K562 (cell line): Measurements from ENCODE around the gene ARHGEF16. TPM values are rescaled to one million over a fixed set of nuclear protein-coding genes. Genes with fewer than 3 reads are reported as not detected.

ENCODE experiments used
- ATAC-seq: fragments of 200-7000 bp; cut with Tn5 transposase; 3 replicates; pipeline ENCODE4 v1.9.1; 2020; ENCODE audit warnings: moderate library complexity
- BruUV-seq: library from RNA; stranded (reverse); fragments of 400-500 nt; replicated peaks from 2 replicates; lab custom pipeline; 2021; lab: Mats Ljungman, UMichigan
- CTCF ChIA-PET: fragments of 300-600 bp; formaldehyde crosslinking; extraction: SDS; loops from one replicate; lab custom pipeline; 2021; ENCODE audit warnings: low intra/inter-chr PET ratio; lab: Yijun Ruan, JAX
- POLR2A ChIA-PET: fragments of 300-600, 350-650 bp; sonication (Branson Sonifier 250); formaldehyde crosslinking; extraction: SDS; loops from one replicate; lab custom pipeline; 2021; ENCODE audit warnings: antibody characterized with exemption, inconsistent platforms; lab: Yijun Ruan, JAX
- DNase-seq, 4 experiments: peaks; one replicate each; pipeline versions ENCODE4 v3.0.0 to v3.0.0-alpha.2; 2011 to 2018; ENCODE audit warnings: low spot score in 3 of 4, mixed read lengths in 3 of 4; ENCODE audit errors: extremely low read depth in 1 of 4
- FAIRE-seq: peaks from 2 replicates; lab custom pipeline; 2011; peaks lifted over from hg19 to GRCh38; lab: Jason Lieb, UNC
- H2AFZ ChIP-seq: 2 replicates; pipeline ENCODE4 v1.6.0; 2011; ENCODE audit warnings: low read depth, low read length, control low read depth, inconsistent platforms
- H3K27ac ChIP-seq: fragments of 200-600 bp; 3 replicates; pipeline ENCODE4 v1.8.0; 2011; ENCODE audit warnings: low read depth, mild to moderate bottlenecking, control low read depth, inconsistent platforms, low read length, moderate library complexity, mixed read lengths; ENCODE audit errors: extremely low read depth
- H3K27me3 ChIP-seq, 2 experiments: fragments of 300-600 bp in 1 of 2; 2 replicates in 1 of 2; 3 replicates in 1 of 2; pipeline versions ENCODE4 v1.6.0 to v1.8.0; 2011; ENCODE audit warnings: inconsistent platforms in 2 of 2, low read length in 2 of 2, mild to moderate bottlenecking in 1 of 2, mixed read lengths in 1 of 2, moderate library complexity in 1 of 2; ENCODE audit not compliant: control insufficient read depth in 2 of 2, insufficient read depth in 2 of 2
- H3K36me3 ChIP-seq: fragments of 300-600 bp; 3 replicates; pipeline ENCODE4 v1.8.0; 2011; ENCODE audit warnings: mild to moderate bottlenecking, low read length, inconsistent platforms; ENCODE audit not compliant: control insufficient read depth, insufficient read depth
- H3K4me1 ChIP-seq, 2 experiments: fragments of 200-600 bp in 1 of 2; replicated peaks in 1 of 2; 2 replicates in 1 of 2; 3 replicates in 1 of 2; pipeline versions ENCODE4 v1.5.1 to v1.8.0; 2011; ENCODE audit warnings: inconsistent platforms in 2 of 2, low read length in 2 of 2, mild to moderate bottlenecking in 1 of 2, mixed read lengths in 1 of 2, moderate library complexity in 1 of 2; ENCODE audit not compliant: control insufficient read depth in 2 of 2, insufficient read depth in 2 of 2
- H3K4me2 ChIP-seq: 2 replicates; pipeline ENCODE4 v1.6.1; 2011; ENCODE audit warnings: low read length, control low read depth, inconsistent platforms, mixed read lengths; ENCODE audit not compliant: insufficient read depth
- H3K4me3 ChIP-seq: fragments of 200-600 bp; sonication (generic), shearing (Covaris generic); 2 replicates; pipeline ENCODE4 v1.5.1; 2016; ENCODE audit warnings: control low read depth, inconsistent platforms
- H3K79me2 ChIP-seq: fragments of 200-600 bp; 3 replicates; pipeline ENCODE4 v1.8.0; 2011; ENCODE audit warnings: low read length, inconsistent platforms; ENCODE audit not compliant: control insufficient read depth, insufficient read depth
- H3K9ac ChIP-seq, 2 experiments: 2 replicates each; pipeline versions ENCODE4 v1.6.0 to v1.6.1; 2011; ENCODE audit warnings: low read depth in 2 of 2, low read length in 2 of 2, control low read depth in 1 of 2, inconsistent platforms in 1 of 2, mild to moderate bottlenecking in 1 of 2, mixed read lengths in 1 of 2; ENCODE audit not compliant: insufficient read depth in 1 of 2
- H3K9me1 ChIP-seq: one replicate; pipeline ENCODE4 v1.6.0; 2011; ENCODE audit warnings: inconsistent platforms, mild to moderate bottlenecking, low read length, moderate library complexity; ENCODE audit not compliant: control insufficient read depth, insufficient read depth
- H3K9me3 ChIP-seq: replicated peaks from 2 replicates; pipeline ENCODE4 v1.5.1; 2011; ENCODE audit warnings: low read depth, low read length, inconsistent platforms; ENCODE audit not compliant: control insufficient read depth, insufficient read depth
- H4K20me1 ChIP-seq: replicated peaks from 2 replicates; pipeline ENCODE4 v1.6.1; 2011; ENCODE audit warnings: low read length, inconsistent platforms, mixed read lengths; ENCODE audit not compliant: control insufficient read depth, insufficient read depth
- CXXC5 ChIP-seq: fragments of 250-450 bp; sonication (Bioruptor Pico); IDR thresholded peaks from 2 replicates; pipeline ENCODE4 v1.8.0; 2022; ENCODE audit warnings: inconsistent platforms, mild to moderate bottlenecking, moderate library complexity
- FOS ChIP-seq: IDR thresholded peaks from 3 replicates; pipeline ENCODE4 v1.6.1; 2011; ENCODE audit not compliant: insufficient read length; ENCODE audit errors: extremely low read depth
- FOXK1 ChIP-seq: sonication (generic); formaldehyde crosslinking; IDR thresholded peaks from 2 replicates; pipeline ENCODE4 v1.8.0; 2022; ENCODE audit warnings: missing genetic modification reagents, mild to moderate bottlenecking, borderline replicate concordance
- GATAD2A ChIP-seq: fragments of 450-650 bp; IDR thresholded peaks from 2 replicates; pipeline ENCODE4 v1.6.1; 2017
- HDAC2 ChIP-seq: fragments of 450-650 bp; IDR thresholded peaks from 2 replicates; pipeline ENCODE4 v1.6.1; 2016; ENCODE audit warnings: mild to moderate bottlenecking
- MAZ ChIP-seq, 2 experiments: fragments of 450-650 bp in 1 of 2; sonication (generic) in 1 of 2; formaldehyde crosslinking; IDR thresholded peaks in 1 of 2; conservative IDR thresholded peaks in 1 of 2; 2 replicates each; pipeline versions ENCODE4 v1.4.0 to v1.5.0; 2020; ENCODE audit warnings: mild to moderate bottlenecking in 1 of 2, missing genetic modification reagents in 1 of 2
- RAD21 ChIP-seq, 2 experiments: fragments of 250-450 bp in 1 of 2; fragments of 450-650 bp in 1 of 2; sonication (Bioruptor Pico) in 1 of 2; formaldehyde crosslinking in 1 of 2; IDR thresholded peaks in 1 of 2; conservative IDR thresholded peaks in 1 of 2; 2 replicates each; pipeline versions ENCODE4 v1.4.0 to v1.8.0; 2020 to 2022; ENCODE audit warnings: mild to moderate bottlenecking in 2 of 2, moderate library complexity in 1 of 2
- SMC3 ChIP-seq: conservative IDR thresholded peaks from 2 replicates; pipeline ENCODE4 v1.6.1; 2011; ENCODE audit warnings: low read depth, low read length, improper control_type of control experiment; ENCODE audit not compliant: insufficient read depth
- WGBS: fragments of 100-300 bp; shearing (Covaris generic); methylation state at CpG from one replicate; pipeline ENCODE4 v1.1.6; 2016; ENCODE audit warnings: low coverage, mixed read lengths; ENCODE audit not compliant: insufficient coverage; ENCODE audit errors: missing lambda C conversion rate; 5-methylcytosine and 5-hydroxymethylcytosine counted together
- in situ Hi-C: fragments of 300-500 bp; cut with MboI; formaldehyde crosslinking; loops from 4 replicates; pipeline ENCODE4 v1.15.0; 2018; ENCODE audit warnings: inconsistent platforms, mixed read lengths
- intact Hi-C: fragments of 100-400 bp; cut with micrococcal nuclease; formaldehyde crosslinking; loops from 2 replicates; pipeline ENCODE4 v1.14.2; 2022
- polyA plus RNA-seq, 8 experiments: library from polyadenylated mRNA; depleted of rRNA in 4 of 8; stranded (reverse) in 5 of 8; unstranded in 3 of 8; fragments of >200 nt; fragmentation: Nextera tagmentation in 2 of 8; fragmentation: Illumina TruSeq in 1 of 8; extraction: Ambion mirVana in 2 of 8; extraction: Trizol in 1 of 8; gene quantifications; 2 replicates each; pipeline versions ENCODE4 v1.2.1 to v1.2.3, GENCODE V29; 2011 to 2014; ENCODE audit warnings: inconsistent platforms in 1 of 8, missing spikeins in 1 of 8
- total RNA-seq, 7 experiments: library from RNA; depleted of rRNA in 6 of 7; stranded (reverse); fragments of >200 nt in 6 of 7; fragmentation: Illumina TruSeq in 2 of 7; extraction: Trizol in 2 of 7; gene quantifications; 2 replicates each; pipeline versions ENCODE4 v1.2.1 to v1.2.3, GENCODE V29; 2011 to 2021; ENCODE audit warnings: low replicate concordance in 1 of 7
- TF ChIP-seq, protein P1 (sequence below): fragments of 450-650 bp; formaldehyde crosslinking; IDR thresholded peaks from 2 replicates; pipeline ENCODE4 v1.4.0; 2022; ENCODE audit warnings: missing genetic modification characterization
- TF ChIP-seq, protein P2 (sequence below): fragments of 450-650 bp; IDR thresholded peaks from 2 replicates; pipeline ENCODE4 v1.6.1; 2016; ENCODE audit warnings: missing biosample characterization, missing genetic modification characterization
- TF ChIP-seq, protein P3 (sequence below): fragments of 250-450 bp; sonication (Bioruptor Pico); IDR thresholded peaks from 2 replicates; pipeline ENCODE4 v1.4.0; 2020; ENCODE audit warnings: borderline replicate concordance
- TF ChIP-seq, protein P4 (sequence below), 3 experiments: fragments of 200-800 bp in 1 of 3; sonication (Bioruptor generic) in 1 of 3; sonication (generic) in 1 of 3; formaldehyde crosslinking in 1 of 3; IDR thresholded peaks; 2 replicates each; pipeline versions ENCODE4 v1.6.1 to v1.8.0; 2016 to 2022; ENCODE audit warnings: mild to moderate bottlenecking in 2 of 3, missing compliant biosample characterization in 2 of 3, missing genetic modification characterization in 2 of 3, missing genetic modification reagents in 1 of 3

The ARHGEF16 gene
- total and polyA plus RNA-seq, 9 of the 15 experiments (the other 6 are each of a cell fraction or from before 2014, with no cell fraction given), result 0.15 to 1.2 (median 0.49) TPM; not detected in 2

DNA sequence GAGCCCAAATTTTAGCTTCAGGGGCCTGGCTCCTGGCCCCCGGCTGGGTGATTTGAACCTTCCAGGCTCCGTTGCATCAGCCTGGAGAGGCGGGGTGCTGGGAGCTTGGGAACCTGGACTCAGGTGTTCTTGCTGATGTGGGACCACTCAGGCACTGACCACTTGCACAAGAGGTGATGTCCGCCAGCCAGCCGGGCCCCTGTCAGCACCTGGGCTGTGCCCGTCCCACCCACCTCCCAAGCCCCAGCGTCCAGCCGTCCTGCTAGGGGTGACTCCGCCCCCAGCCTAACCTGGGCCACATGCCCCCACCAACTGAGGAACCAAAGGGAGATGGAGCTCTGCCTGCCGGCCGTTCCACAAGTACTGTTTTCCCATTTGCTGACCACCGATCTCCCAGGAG lies 47.4 kb upstream of the ARHGEF16 start:
- H3K4me2 ChIP-seq, result no peak overlapping the region
- 1% methylated on average over 12 of the region's 12 CpGs for WGBS
- POLR2A ChIA-PET, result no interaction called here
- no peaks in the 10 kb centered on the region for H3K9me3 ChIP-seq
- FAIRE-seq, result no peak
- H3K36me3 ChIP-seq, result no peaks in the 10 kb centered on the region
- H3K4me1 ChIP-seq, result peaks cover 0 to 24% of the 10 kb centered on the region in 2 experiments; a peak in 2 of 5 replicates
- no peak overlapping the region for H3K4me3 ChIP-seq
- CTCF ChIA-PET, result no interaction called here
- H3K9ac ChIP-seq, result no peak overlapping the region
- no peak overlapping the region for H3K27ac ChIP-seq
- H4K20me1 ChIP-seq, result peaks cover 8% of the 10 kb centered on the region; the same call in 1 of the 2 replicates
- ATAC-seq, result no peak
- H3K79me2 ChIP-seq, result no peaks in the 10 kb centered on the region
- intact Hi-C loops, result no loop called here
- H3K27me3 ChIP-seq, result peaks cover 24 to 66% of the 10 kb centered on the region in 2 experiments; a peak in 4 of 5 replicates
- BruUV-seq, result no TSS peak
- in situ Hi-C loops, result no loop called here
- H2AFZ ChIP-seq, result no peak overlapping the region
- no peaks in the 10 kb centered on the region for H3K9me1 ChIP-seq
- no peak for DNase-seq
- TF ChIP-seq, protein P1, sequence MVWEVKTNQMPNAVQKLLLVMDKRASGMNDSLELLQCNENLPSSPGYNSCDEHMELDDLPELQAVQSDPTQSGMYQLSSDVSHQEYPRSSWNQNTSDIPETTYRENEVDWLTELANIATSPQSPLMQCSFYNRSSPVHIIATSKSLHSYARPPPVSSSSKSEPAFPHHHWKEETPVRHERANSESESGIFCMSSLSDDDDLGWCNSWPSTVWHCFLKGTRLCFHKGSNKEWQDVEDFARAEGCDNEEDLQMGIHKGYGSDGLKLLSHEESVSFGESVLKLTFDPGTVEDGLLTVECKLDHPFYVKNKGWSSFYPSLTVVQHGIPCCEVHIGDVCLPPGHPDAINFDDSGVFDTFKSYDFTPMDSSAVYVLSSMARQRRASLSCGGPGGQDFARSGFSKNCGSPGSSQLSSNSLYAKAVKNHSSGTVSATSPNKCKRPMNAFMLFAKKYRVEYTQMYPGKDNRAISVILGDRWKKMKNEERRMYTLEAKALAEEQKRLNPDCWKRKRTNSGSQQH, result no peak
- TF ChIP-seq HDAC2 (no peak), GATAD2A (no peak), CXXC5 (CRISPR knock-in tag) (no peak), FOXK1 (CRISPR knock-in tag) (no peak), MAZ (CRISPR knock-in tag; conservative IDR thresholded peaks at IDR 0.05 in 1 of 2, IDR thresholded peaks at IDR 0.05 in 1 of 2) (no peak), RAD21 (CRISPR knock-in tag; conservative IDR thresholded peaks at IDR 0.05 in 1 of 2, IDR thresholded peaks at IDR 0.05 in 1 of 2) (no peak), SMC3 (no peak), FOS (no peak)
- TF ChIP-seq, protein P2, sequence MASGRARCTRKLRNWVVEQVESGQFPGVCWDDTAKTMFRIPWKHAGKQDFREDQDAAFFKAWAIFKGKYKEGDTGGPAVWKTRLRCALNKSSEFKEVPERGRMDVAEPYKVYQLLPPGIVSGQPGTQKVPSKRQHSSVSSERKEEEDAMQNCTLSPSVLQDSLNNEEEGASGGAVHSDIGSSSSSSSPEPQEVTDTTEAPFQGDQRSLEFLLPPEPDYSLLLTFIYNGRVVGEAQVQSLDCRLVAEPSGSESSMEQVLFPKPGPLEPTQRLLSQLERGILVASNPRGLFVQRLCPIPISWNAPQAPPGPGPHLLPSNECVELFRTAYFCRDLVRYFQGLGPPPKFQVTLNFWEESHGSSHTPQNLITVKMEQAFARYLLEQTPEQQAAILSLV (tag), result no peak
- TF ChIP-seq, protein P3, sequence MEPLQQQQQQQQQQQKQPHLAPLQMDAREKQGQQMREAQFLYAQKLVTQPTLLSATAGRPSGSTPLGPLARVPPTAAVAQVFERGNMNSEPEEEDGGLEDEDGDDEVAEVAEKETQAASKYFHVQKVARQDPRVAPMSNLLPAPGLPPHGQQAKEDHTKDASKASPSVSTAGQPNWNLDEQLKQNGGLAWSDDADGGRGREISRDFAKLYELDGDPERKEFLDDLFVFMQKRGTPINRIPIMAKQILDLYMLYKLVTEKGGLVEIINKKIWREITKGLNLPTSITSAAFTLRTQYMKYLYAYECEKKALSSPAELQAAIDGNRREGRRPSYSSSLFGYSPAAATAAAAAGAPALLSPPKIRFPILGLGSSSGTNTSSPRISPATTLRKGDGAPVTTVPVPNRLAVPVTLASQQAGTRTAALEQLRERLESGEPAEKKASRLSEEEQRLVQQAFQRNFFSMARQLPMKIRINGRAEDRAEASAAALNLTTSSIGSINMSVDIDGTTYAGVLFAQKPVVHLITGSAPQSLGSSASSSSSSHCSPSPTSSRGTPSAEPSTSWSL (CRISPR knock-in tag), result no peak
- TF ChIP-seq, protein P4, sequence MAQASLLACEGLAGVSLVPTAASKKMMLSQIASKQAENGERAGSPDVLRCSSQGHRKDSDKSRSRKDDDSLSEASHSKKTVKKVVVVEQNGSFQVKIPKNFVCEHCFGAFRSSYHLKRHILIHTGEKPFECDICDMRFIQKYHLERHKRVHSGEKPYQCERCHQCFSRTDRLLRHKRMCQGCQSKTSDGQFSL (CRISPR knock-in tag; IDR thresholded peaks at IDR 0.05), result no peak
- TF ChIP-seq, protein P4 (tag; IDR thresholded peaks at IDR 0.05), result no peak
